Measurements from ENCODE around the gene SLC43A2. TPM values are rescaled to one million over a fixed set of nuclear protein-coding genes. Genes with fewer than 3 reads are reported as not detected.
A peak's percentile ranks its signal among the peaks of the same experiment; 100 is the strongest.

Gene SLC43A2
- total RNA-seq, 4 donors from 2014 or later, result 7.1 to 20.0 (median 13.7) TPM

DNA sequence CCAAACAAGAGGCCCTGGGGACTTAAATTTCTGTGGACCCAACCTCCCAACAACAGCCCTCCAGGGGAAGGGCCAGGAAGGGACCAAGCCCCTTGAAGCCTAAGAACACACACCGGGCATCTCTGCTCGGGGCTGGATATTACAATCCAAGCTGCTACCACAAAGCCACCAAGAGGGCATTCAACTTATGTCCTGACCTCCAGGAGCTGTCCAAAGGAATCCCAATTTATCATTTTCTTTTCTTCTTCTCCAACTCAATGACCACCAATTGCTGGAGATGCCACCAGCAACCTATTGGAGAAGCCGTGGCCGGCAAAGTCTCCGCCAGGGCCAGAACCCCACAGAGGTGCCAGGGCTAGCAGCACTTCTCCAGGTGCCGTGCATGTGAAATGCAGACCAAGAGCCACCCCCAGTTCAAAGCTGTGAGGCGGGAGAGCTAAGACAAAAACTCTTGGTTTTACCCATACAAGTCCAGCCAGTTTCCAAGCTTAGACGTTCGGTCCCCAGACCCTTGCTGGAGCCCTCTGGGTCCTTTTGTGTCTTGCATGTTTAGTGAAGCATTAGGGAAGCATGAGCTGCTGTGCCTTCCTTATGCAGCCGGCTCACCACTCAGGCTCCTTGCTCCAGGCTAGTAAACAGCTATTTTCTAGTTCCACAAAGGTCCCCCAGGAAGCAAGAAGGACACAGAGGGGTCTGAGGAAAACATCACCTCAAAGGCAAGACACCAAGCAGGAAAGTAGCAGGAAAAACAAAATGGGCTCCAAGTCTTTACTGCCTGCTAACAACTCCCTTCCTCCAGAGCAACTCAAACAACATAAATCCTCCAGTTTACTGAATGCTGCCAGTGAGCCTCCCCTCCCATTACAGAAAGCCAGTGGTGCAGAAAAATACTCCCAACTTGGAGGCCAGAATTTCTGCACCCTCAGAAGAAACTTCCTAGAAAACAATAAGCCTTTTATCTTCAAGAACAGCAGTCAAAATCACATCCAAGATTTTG lies 69.3 kb downstream of the SLC43A2 start:
- peak overlapping the region in 1 of 4 donors; percentile 13 for H3K27ac ChIP-seq (replicated peaks in 1 of 4)

DNA sequence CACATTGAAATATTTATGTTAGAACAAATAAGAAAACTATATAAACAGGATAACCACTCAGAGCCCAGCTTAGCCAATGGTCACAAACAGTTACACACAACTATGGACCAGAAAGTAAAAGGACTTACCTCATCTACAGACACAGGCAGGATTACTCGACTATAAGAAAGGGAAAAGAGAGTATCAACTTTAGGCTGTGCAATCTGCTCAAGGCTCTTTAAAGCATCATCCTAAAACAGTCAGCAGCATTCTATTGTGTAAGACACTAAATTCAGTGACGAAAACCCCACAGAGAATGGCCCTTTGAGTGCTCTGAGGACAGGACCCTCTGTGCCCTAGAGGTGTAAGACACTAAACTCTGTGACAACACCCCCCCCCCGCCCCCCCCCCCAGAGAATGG lies 70.2 kb downstream of the SLC43A2 start:
- intact Hi-C loops (cut with DNase I), result no loop called here
- Histone ChIP-seq H3K4me1 (peaks cover 50 to 85% (median 67%) of the 10 kb centered on the region in 4 donors), H3K9me3 (no peaks in the 10 kb centered on the region), H3K36me3 (peaks cover 0 to 33% (median 27%) of the 10 kb centered on the region in 4 donors), H3K4me3 (no peak overlapping the region), H3K27ac (replicated peaks in 1 of 4) (no peak overlapping the region), H3K27me3 (no peaks in the 10 kb centered on the region)
- WGBS, result 85% methylated on average over 2 of the region's 3 CpGs
- DNase-seq (ENCODE audit: extremely low spot score), result no peak
- no peak for TF ChIP-seq EP300 (IDR thresholded peaks at IDR 0.05)
- TF ChIP-seq, protein P1, sequence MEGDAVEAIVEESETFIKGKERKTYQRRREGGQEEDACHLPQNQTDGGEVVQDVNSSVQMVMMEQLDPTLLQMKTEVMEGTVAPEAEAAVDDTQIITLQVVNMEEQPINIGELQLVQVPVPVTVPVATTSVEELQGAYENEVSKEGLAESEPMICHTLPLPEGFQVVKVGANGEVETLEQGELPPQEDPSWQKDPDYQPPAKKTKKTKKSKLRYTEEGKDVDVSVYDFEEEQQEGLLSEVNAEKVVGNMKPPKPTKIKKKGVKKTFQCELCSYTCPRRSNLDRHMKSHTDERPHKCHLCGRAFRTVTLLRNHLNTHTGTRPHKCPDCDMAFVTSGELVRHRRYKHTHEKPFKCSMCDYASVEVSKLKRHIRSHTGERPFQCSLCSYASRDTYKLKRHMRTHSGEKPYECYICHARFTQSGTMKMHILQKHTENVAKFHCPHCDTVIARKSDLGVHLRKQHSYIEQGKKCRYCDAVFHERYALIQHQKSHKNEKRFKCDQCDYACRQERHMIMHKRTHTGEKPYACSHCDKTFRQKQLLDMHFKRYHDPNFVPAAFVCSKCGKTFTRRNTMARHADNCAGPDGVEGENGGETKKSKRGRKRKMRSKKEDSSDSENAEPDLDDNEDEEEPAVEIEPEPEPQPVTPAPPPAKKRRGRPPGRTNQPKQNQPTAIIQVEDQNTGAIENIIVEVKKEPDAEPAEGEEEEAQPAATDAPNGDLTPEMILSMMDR (IDR thresholded peaks at IDR 0.05), result no peak
- TF ChIP-seq POLR2A (IDR thresholded peaks at IDR 0.05; ENCODE audit: low read depth), result no peak
- TF ChIP-seq POLR2AphosphoS5 (IDR thresholded peaks at IDR 0.05), result no peak

More for the DNA sequence above, 69.3 kb downstream of the SLC43A2 start:
- DNase-seq (ENCODE audit: extremely low spot score), result no peak
- 82% methylated on average over 7 of the region's 10 CpGs for WGBS
- peaks cover 44 to 85% (median 68%) of the 10 kb centered on the region in 4 donors for H3K4me1 ChIP-seq
- TF ChIP-seq POLR2AphosphoS5 (IDR thresholded peaks at IDR 0.05) (no peak), POLR2A (IDR thresholded peaks at IDR 0.05; ENCODE audit: low read depth) (no peak), EP300 (IDR thresholded peaks at IDR 0.05) (no peak)
- TF ChIP-seq, protein P1 (IDR thresholded peaks at IDR 0.05), result no peak
- peaks cover 0 to 26% (median 23%) of the 10 kb centered on the region in 4 donors for H3K36me3 ChIP-seq
- H3K4me3 ChIP-seq, result no peak overlapping the region
- intact Hi-C loops (cut with DNase I), result loop anchor here (10.0 kb wide), 1 partner anchor 155 kb away; the partner anchor contains the start of gene TLCD2
- H3K27me3 ChIP-seq, result no peaks in the 10 kb centered on the region
- H3K9me3 ChIP-seq, result no peaks in the 10 kb centered on the region

DNA sequence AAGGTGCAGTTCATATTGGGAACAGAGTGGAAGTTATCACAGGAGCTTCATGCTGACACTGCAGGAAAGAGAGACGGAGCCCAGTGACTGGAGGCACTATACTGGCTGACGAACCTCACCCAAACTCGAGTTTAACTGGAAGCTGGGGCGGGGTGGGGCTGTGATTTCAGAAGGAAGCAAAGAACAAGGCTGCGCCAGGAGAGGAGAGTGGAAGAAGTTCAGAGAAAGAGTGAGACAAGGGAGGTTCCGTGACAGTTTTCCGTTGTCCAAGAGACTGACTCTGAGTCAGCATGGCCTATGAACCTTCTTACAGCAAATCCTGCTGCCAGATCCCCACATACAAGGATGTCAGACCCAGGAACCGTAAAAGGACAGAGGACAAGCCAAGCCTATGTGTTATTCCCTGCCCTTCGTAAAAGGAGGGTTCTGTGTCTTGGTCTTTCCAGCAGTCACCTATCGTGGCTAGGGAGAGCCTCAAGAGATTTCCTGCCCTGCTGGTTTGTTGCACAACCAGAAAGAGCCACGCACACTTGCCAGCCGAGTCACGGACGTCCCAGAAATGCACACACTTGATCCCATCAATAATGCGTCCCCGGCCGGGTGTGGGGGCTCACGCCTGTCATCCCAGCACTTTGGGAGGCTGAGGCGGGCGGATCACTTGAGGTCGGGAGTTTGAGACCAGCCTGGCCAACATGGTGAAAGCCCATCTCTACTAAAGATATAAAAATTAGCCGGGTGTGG lies 71.1 kb downstream of the SLC43A2 start:
- Histone ChIP-seq H3K27ac (replicated peaks in 1 of 4) (peak overlapping the region in 3 of 4 donors; percentile 8 to 37 (median 30)), H3K9me3 (no peaks in the 10 kb centered on the region), H3K36me3 (peaks cover 0 to 41% (median 34%) of the 10 kb centered on the region in 4 donors), H3K4me3 (no peak overlapping the region), H3K4me1 (peaks cover 47 to 78% (median 60%) of the 10 kb centered on the region in 4 donors), H3K27me3 (no peaks in the 10 kb centered on the region)
- WGBS, result 95% methylated on average over 22 of the region's 22 CpGs
- intact Hi-C loops (cut with DNase I), result no loop called here
- TF ChIP-seq, protein P1 (IDR thresholded peaks at IDR 0.05), result no peak
- TF ChIP-seq POLR2AphosphoS5 (IDR thresholded peaks at IDR 0.05) (no peak), EP300 (IDR thresholded peaks at IDR 0.05) (no peak), POLR2A (IDR thresholded peaks at IDR 0.05; ENCODE audit: low read depth) (no peak)
- DNase-seq (ENCODE audit: extremely low spot score), result no peak

DNA sequence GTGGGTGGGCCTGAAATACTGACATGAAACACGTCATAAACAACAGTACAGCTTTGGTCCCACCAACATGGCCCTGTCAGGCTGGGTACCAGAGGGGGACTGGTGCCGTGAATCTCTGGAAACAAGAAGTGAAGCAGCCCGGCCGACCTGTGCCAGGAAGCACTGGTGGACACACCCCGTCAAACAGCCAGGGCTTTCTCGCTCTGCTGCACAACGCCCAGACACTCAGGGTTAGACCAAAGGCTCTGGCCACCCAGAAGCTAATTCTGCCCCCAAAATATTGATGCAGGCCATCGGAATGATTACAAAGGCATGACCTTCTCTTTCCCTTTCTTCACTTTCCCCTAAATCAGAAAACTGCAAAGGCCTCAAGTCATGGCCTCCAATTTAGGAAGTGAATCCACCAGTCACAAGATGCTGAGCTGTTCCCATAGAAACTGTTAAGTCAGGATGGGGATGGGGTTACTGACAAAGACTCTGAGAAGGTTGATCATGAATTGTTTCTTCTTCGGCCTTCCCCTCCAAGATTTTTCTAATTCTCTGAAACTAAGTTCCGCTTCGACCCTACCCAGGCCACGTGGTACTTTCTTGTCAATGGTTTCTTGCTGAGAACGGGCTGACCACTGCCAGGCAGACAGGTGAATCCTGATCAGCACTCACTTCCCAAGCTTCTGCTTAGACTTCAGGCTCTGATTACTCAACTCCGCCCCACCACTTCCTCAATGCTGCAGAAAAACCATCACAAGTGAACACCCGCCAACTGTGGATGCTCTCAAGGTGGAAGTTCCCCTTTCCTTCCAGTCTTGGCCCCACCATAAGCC lies 72.8 kb downstream of the SLC43A2 start:
- DNase-seq (ENCODE audit: extremely low spot score), result no peak
- 78% methylated on average over 15 of the region's 15 CpGs for WGBS
- Histone ChIP-seq H3K27me3 (no peaks in the 10 kb centered on the region), H3K36me3 (peaks cover 13 to 58% (median 51%) of the 10 kb centered on the region in 4 donors), H3K4me1 (peaks cover 40 to 66% (median 50%) of the 10 kb centered on the region in 4 donors), H3K9me3 (no peaks in the 10 kb centered on the region), H3K4me3 (no peak overlapping the region), H3K27ac (replicated peaks in 1 of 4) (no peak overlapping the region)
- no peak for TF ChIP-seq EP300 (IDR thresholded peaks at IDR 0.05)
- no peak for TF ChIP-seq POLR2A (IDR thresholded peaks at IDR 0.05; ENCODE audit: low read depth)
- no peak for TF ChIP-seq POLR2AphosphoS5 (IDR thresholded peaks at IDR 0.05)
- TF ChIP-seq, protein P1 (IDR thresholded peaks at IDR 0.05), result no peak
- intact Hi-C loops (cut with DNase I), result no loop called here

All from esophagus muscularis mucosa (tissue), 4 donors.